ENCODE measurements around the gene KLHDC7A.

The KLHDC7A gene

DNA sequence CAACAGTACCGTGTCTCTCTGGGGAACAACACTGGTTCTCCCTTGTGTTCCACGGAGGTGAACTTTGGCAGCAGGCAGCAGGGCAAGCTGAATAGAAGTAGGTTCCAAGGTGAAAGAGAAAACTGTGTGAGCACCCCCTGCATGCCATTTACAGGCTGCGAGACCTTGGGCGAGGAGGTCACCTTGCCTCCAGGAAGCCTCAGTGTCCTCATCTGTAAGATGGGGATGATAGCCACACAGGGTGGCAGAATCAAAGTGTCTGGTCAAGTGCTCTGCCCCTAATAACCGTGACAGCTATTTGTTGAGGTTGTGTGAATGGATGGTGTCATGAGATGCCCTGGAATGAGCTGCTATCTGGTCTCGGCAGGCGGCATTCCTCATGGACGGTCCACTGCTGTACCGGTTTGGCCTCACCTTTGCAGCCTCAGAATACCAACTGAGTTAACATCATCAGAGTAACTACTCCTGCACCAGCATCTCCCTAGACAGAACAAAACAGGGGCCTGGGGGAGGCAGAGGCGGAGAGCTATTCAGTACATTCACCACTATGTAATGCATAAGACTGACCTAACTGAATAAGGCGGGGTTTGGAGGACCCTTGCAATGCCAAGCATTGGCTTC is 7.4 kb upstream of the KLHDC7A start:
- DNase-seq = no peak

DNA sequence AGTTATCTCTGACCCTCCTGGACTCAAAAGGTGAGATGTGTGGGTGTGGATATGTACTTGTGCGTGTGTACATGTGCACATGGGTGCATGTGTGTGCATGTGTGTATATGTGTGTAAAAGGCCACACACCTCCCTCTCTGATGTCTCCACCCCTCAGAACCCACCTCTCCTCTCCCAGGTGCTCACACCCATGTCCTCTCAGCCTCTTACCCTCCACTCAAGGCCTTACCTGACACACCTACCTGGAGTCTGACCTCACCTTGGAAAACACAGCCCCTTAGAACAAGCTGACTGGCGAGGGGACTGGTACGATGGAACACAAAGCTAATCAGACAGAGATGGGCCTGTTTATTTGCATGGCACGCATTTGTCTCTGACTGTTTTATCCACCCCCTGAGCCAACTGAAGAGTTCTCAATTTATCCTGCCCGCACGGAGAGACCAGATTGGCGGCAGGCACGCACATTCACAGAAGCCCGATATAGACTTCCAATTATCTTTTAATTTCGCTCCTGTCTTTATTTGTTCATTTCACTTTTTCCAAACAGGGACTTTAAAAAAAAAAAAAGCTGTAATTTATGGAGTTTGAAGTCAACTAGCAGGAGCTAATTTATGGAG is 6.1 kb upstream of the KLHDC7A start:
- DNase-seq = no peak

DNA sequence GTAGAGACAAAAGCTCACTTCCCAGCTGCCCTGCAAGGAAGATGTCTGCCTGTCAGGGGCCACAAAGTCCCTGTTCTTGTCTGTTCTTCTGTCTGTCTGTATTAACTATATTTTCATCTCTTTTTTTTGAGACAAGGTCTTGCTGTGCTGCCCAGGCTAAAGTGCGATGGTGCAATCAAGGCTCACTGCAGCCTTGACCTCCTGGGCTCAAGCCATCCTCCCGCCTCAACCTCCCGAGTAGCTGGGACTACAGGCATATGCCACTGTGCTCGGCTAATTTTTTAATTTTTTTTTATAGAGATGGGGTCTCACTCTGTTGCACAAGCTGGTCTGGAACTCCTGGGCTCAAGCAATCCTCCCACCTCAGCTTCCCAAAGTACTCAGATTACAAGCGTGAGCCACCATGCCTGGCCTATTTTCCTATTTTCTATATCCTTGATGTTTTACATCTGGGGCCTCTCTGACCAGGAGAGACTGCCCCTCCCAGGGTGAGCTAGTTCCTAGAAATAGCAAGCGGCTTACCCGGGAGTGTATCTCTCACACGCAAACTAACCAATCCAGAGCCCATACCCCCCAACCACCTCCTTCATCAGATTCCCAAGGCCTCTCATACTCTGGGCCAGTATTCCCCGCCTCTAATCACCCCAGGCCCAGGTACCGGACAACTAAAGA is 5.4 kb upstream of the KLHDC7A start:
- no peak for DNase-seq

DNA sequence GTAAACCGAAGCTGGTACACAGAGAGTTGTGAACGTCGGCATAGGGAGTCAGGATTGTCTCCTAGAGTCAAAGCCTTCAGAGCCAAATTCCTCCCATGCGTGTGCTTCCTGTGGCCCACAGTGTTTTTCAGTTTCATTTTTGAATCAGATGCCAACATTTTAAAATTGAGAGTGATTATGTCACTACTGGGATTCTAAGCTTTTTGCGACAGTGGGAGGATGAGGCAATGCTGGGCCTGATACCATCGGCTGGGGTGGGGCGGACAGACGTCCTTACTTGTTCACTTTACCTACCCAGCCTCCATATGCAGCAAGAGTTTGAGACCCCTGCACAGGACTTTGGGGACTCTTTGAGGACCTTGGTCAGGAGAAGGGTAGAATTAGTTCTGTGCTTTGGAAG is 1.3 kb upstream of the KLHDC7A start:
- DNase-seq = no peak

DNA sequence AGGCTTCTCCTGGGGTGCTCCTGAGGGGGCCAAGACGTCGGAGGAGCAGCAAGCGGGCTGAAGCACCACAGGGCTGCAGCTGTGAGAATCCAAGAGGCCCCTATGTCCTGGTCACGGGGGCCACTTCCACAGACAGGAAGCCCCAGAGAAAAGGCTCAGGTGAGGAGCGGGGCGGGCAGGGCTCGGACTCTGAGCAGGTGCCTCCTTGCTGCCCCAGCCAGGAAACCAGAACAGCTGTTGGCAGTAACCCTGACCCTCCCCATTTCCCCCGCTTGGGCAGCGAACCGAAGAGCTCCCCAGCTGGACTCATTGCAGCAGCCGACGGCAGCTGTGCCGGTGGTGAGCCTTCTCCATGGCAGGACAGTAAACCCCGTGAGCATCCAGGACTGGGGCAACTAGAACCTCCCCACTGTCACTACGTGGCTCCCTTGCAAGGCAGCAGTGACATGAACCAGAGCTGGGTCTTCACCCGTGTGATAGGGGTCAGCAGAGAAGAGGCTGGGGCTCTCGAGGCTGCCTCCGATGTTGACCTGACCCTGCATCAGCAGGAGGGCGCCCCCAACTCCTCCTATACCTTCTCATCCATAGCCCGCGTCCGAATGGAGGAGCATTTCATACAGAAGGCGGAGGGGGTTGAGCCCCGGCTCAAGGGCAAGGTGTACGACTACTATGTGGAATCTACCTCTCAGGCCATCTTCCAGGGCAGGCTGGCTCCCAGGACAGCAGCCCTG is 625 bp downstream of the KLHDC7A start:
- DNase-seq = no peak

DNA sequence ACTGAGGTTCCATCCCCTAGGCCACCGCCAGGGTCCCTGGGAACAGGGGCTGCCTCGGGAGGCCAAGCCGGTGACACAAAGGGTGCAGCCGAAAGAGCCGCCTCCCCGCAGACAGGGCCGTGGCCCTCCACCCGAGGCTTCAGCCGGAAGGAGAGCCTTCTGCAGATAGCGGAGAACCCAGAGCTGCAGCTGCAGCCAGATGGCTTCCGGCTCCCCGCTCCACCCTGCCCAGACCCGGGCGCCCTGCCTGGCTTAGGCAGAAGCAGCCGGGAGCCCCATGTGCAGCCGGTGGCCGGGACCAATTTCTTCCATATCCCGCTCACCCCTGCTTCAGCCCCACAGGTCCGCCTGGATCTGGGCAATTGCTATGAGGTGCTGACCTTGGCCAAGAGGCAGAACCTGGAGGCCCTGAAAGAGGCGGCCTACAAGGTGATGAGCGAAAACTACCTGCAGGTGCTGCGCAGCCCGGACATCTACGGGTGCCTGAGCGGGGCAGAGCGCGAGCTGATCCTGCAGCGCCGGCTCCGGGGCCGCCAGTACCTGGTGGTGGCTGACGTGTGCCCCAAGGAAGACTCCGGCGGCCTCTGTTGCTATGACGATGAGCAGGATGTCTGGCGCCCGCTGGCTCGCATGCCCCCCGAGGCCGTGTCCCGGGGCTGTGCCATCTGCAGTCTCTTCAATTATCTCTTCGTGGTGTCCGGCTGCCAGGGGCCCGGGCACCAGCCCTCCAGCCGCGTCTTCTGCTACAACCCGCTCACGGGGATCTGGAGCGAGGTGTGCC is 1.4 kb downstream of the KLHDC7A start:
- no peak for DNase-seq

DNA sequence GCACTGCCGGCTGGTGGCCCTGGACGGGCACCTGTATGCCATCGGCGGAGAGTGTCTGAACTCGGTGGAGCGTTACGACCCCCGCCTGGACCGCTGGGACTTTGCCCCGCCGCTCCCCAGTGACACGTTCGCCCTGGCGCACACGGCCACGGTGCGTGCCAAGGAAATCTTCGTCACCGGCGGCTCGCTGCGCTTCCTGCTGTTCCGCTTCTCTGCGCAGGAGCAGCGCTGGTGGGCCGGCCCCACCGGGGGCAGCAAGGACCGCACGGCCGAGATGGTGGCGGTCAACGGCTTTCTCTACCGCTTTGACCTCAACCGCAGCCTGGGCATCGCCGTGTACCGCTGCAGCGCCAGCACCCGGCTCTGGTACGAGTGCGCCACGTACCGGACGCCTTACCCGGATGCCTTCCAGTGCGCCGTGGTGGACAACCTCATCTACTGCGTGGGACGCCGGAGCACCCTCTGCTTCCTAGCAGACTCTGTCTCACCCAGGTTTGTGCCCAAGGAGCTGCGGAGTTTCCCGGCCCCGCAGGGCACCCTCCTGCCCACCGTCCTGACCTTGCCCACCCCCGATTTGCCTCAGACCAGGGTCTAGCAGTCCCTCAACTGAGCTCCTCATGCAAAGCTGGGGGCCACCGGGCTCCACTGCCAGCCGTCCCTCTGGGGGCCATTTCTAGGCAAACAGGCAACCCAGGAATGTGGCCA is 2.1 kb downstream of the KLHDC7A start:
- no peak for DNase-seq

DNA sequence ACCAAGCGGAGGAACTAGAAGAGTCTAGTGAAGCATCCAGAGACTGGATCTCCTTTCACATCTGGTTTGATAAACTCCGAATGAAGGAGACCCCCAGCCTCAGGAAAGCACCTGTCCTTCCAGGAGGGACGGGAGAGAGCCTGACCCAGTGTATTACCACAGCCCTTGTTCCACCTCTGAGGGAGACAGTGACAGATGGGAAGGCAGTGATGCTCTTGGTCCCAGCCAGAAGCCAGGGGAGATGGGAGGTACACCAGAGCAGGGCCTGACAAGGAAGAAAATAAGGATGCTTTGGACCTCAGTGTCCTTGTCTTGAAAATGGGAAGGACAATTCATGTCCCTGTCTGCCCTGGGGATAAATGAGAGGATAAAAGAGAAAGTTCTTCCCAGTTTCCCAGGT is 3.5 kb downstream of the KLHDC7A start:
- no peak for DNase-seq

DNA sequence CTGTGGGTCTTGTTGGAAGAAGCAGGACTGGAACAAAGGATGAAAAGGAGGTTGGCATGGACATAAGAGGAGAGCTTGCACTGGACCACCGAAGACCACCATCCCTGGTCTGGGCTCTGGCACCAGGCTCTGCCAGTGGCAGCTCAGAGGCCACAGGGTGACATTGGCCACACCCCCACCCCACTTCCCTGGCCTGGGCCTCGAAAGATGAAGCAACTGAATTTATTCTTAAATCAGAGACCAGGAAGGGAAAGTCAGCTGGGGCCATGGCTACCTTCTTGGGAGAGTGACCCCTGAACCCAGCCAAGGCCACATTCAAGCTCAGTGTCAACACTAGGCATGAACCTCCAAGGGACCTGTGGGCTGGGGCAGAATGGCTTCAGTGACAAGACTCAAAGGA is 4.0 kb downstream of the KLHDC7A start:
- DNase-seq = no peak

DNA sequence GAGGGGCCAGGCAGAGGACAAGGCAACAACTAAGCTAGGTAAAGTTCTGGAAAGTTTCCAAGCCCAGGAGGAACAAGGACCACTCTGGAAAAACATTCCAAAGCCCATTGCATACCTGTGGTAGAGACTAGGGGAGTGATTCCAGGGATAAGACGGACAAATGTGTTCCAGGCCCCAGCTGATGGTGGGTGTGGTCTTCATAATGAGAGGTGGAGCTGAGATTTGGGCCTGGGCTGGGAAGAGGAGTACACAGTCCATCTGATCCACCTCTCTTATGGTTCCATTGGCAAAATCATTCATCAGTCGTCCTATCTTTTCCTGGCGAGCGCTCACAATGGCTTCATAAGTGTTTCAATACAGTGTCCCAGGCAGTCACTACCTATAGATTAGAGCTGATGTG is 4.5 kb downstream of the KLHDC7A start:
- no peak for DNase-seq

DNA sequence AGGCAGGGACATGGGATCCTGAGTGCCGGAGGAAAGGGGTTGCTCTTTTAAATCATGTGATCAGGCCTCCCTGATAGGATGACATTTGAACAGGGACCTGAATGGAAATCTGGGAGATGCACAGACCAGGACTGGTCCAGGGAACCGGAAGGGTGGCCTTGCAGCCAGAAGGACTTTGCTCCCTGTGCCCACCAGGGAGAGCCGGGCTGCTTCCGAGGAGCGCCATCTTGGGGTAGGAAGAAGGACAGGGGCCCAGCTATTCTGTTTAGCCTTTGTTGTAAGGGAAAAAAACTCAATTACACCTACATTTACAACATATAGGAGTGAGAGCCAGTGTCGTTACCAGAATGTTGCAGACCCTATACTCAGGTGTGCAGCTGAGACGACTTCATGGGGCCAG is 5.5 kb downstream of the KLHDC7A start:
- DNase-seq = no peak

DNA sequence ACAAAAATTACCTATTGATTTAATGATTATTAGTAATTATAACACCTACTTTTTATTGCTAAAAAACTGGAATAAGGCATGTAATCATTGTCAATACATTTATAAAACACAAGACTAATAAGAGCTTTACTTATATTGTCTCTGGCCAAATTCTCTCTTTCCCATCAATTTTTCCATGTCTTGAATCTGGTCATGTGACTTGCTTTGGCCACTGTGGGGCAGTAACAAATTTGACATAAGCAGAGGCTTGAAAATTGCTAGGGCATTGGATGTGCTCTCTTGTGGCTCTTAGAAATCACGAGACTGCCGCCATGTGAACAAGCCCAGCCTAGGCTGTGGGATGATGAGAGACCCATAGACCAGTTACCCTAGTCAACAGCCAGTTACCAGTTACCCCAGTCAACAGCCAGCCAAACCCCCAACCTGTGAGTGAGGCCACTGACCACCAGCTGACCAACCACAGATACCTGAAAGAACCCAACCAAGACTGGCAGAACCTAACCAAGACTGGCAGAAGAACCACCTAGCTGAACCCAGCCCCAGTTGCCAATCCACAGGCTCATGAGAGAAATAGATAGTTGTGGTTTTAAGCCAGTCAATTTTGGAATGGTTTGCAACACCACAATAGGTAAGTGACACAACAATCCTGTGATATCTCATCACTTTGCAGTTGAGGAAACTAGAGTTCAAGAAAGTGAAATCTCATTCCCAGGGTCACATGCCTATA is 8.8 kb downstream of the KLHDC7A start:
- DNase-seq = no peak

DNA sequence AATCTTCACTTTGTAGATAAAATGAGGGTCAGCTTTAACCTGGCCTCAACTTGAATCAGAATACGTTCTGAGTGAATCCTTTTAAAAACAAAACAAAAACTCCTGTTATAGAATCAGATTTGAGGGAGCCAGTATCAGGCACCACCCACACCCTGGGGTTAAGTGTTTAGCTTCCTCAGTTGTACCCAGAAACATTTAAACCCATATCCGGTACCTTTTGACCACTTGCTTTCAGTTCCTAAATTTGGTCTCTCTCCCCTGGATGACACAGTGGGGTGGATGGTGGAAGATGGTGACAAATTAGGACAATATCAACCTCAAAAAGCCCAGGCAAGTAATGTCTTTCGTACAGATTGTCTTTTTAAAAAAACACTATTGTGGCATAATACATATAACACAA is 10.4 kb downstream of the KLHDC7A start:
- DNase-seq = no peak

DNA sequence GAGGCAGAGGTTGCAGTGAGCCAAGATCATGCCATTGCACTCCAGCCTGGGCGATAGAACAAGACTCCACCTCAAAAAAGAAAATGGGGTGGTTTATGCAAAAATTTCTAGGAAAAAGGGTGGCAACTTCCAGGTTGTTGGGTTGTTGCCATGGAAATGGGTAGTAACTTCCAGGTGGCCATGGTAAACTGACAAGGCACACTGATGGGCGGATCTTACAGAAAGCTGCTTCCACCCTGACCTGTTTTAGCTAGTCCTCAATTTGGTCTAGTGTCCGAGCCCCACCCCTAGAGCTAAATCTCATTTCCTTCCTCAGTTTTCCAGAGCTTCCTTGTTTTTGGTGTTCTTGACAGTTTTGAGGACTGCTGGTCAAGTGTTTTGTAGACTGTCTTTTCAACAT is 13.6 kb downstream of the KLHDC7A start:
- DNase-seq = no peak

DNA sequence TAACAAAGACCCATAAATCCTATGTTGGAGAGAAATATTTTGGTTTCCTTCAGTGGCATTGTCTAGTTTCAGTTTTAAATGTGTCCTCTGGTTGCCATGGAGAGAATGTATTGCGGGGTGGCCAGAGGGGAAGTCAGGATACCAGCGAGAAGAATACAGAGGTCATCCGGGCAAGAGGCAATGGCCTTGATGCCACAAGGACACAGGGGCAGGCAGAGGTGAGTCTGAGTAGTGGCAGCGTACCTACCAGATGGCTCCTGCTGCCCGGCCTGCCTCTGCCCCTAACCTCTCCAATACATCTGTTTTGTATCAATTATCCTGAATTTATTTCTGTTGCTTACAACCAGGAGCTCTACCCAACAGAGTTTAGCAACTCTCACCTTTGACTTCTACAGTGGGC is 14.9 kb downstream of the KLHDC7A start:
- no peak for DNase-seq

DNA sequence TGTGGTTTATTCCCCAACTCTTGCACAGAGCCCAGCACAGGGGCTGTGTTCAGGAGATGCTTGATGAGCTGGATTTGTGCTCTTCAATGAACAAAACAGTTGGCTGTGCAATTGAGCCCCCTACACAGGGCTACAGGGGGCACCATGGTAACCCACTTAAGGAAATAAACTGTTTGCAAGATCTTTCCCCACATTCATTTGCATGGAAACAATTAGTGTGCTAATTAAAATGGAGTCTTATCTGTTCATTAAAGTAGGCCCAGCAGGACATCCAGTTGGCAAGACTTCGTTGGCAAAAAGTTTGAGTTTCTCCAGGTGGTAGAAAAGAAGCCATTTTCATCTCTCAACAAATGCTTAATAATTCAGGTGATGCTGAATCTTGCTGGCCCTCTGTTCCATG is 15.3 kb downstream of the KLHDC7A start:
- no peak for DNase-seq

DNA sequence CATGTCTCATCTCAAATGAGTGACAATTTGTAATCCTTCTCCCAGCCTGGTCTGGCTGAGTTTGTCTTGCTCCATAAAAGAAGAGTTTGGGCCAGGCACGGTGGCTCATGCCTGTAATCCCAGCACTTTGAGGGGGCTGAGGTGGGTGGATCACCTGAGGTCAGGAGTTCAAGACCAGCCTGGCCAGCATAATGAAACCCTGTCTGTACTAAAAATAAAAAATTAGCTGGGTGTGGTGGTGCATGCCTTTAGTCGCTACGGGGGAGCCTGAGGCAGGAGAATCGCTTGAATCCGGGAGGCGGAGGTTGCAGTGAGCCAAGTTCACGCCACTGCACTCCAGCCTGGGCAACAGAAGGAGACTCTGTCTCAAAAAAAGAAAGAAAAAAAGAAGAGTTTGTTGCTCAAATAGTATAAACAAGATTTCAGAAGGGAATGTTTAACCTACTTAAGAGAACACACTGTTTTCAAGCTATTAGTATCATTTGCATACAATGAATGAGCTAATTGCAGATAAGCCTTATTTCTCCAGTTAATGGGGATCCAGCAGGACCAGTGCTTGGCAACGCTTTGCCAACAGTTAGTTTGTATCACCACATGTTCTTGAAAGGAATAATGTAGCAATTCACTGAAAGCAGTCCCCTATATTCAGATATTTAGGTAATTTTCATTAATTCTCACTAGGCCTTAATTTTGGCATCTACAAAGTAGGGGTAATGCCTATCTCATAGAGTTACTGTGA is 15.9 kb downstream of the KLHDC7A start:
- no peak for DNase-seq

DNA sequence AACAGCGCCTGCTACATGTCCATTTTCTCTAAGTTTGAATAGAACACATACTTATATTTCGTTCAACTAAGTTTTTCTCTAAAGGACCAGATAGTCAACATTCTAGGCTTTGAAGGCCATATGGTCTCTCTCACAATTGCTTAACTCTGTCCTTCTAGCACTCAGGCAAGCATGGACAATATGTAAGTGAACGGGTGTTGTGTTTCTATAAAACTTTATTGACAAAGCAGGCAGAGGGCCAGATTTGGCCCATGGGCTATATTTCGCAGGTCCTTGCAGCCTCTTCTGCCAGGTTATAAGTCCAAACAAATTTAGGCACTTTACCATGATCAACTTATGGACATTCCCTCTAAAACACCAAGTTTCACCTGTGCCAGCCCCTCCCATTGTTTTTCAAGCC is 21.1 kb downstream of the KLHDC7A start:
- no peak for DNase-seq

DNA sequence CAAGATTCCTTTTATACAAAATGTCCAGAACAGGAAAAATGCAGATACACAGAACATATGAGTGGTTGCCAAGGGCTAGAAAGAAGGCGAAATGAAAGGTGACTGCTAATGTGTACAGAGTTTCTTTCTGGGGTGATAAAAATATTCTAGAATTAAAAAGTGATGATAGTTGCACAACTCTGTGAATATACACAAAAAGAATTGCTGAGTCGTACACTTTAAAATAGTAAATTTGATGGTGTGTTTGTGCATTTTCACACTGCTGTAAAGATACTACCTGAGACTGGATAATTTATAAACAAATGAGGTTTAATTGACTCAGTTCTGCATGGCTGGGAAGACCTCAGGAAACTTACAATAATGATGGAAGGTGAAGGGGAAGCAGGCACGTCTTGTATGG is 23.9 kb downstream of the KLHDC7A start:
- DNase-seq = no peak

DNA sequence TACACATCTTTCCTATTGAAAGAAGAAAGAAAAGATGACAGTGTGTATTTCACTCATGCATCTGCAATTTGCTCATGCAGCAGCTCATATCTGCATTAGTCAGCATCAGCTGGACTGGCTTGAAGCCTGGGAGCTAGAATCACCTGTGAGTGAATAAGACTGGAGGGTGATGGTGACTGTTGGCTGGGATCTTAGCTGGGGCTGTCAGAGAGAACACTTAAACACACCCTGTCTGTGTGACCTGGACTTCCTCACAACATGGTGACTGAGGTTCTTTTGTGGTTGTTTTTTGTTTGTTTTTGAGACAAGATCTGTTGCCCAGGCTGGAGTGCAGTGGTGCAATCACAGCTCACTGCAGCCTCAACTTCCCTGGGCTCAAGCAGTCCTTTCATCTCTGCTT is 24.9 kb downstream of the KLHDC7A start:
- DNase-seq = no peak

DNA sequence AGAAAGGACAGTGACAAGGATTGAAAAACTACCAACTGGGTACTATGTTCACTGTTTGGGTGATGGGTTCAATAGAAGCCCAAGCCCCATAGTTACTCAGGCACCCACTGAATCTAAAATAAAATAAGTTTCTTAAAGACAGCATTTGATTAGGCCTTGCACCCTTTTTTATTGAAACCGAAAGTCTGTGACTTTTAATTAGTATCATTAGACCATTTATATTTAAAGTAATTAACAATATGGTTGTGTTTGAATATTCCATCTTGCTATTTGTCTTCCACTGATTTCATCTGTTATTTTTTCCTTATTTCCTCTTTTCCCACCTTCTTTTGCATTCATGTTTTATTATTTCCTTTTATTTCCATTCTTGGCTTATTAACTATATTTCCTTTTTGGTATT is 27.4 kb downstream of the KLHDC7A start:
- no peak for DNase-seq

Measured in cortex of kidney (tissue), 1 donor.